HG03280 (cell line): Measurements from ENCODE around the gene LMBR1.

Experiments used
- ATAC-seq: cut with Tn5 transposase; IDR thresholded peaks from one replicate; pipeline ENCODE4 v1.9.1; 2021; ENCODE audit warnings: mild to moderate bottlenecking, moderate library complexity; ENCODE audit not compliant: unreplicated experiment

Gene LMBR1

DNA sequence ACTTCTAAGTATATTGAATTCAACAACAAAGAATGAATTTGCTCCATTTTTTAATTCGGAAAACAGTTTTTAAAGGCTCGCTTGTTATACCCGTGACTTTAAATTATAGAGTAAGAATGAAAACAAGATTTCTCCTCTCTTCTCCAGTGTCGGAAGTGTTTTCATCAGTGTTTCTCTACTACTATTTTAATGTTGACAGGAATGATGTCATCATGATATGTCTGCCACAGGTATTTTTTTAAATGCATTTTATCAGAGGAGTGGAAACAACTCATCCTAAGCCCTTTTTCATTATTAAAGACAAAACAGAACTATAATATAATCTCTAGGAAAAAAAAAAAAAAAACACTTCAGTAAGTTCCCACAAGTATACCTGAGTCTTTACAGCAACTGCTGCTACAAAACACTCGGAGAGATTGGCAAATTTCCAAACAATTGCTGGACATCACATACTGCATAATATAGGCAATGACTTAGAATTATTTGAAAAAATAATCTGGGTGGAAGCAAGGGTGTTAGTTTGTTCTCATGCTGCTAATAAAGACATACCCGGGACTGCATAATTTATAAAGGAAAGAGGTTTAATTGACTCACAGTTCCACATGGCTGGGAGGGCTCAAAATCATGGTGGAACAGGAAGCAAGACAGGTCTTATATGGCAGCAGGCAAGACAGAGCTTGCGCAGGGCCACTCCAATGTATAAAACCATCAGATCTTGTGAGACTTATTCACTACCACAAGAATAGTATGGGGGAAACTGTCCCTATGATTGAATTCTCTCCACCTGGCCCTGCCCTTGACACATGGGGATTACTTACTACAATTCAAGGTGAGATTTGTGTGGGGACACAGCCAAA, 257.2 kb downstream of the LMBR1 start:
- no peak for ATAC-seq

DNA sequence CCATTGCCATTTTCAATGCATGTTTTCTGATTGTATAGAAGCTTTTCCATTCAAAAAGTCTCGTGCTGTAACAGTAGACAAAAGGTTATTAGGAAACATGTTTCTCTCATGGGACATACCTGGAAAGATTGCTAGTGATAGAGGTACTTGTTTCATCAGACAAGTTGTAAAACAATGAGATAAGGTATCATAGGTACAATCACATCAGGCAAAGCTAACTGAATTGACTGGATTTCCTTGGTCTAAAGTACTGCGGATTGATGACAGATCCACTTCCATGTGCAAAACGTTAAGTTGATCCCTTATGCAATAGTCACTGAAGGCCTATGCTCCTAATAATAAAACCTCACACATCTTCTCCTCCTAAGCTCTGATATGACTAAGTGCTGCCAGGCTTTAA, 258.9 kb downstream of the LMBR1 start:
- ATAC-seq = no peak

DNA sequence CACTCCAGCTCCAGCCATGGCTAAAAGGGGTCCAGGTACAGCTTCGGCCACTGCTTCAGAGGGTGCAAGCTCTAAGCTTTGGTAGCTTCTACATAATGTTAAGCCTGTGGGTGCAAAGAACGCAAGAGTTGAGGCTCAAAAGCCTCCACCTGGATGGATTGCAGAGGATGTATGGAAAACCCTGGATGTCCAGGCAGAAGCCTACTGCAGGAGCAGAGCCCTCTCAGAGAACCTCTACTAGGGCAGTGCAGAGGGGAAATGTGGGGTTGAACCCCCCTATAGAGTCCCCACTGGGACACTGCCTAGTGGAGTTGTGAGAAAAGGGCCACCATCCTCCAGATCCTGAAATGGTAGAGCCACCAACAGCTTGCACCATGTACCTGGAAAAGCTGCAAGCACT, 263.1 kb downstream of the LMBR1 start:
- no peak for ATAC-seq

DNA sequence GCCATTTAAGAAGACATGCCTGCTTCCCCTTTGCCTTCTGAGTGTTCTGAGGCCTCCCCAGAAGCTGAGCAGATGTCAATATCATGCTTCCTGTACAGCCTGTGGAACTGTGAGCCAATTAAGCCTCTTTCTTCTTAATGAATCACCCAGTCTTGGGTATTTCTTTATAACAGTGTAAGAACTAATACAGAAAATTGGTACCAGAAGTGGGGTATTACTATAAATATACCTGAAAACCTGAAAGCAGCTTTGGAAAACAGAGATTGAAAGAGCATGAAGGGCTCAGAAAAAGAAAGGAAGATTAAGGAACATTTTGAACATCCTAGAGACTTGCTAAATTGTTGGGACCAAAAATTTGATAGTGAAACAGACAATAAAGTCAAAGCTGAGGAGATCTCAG, 264.4 kb downstream of the LMBR1 start:
- no peak for ATAC-seq
